ENCODE data around the gene EIPR1.
"Not testable (repeated sequence)": the region's sequence is repeated elsewhere in the genome, so short reads cannot be mapped to it uniquely, and the experiment has no call there.

EIPR1 gene

DNA sequence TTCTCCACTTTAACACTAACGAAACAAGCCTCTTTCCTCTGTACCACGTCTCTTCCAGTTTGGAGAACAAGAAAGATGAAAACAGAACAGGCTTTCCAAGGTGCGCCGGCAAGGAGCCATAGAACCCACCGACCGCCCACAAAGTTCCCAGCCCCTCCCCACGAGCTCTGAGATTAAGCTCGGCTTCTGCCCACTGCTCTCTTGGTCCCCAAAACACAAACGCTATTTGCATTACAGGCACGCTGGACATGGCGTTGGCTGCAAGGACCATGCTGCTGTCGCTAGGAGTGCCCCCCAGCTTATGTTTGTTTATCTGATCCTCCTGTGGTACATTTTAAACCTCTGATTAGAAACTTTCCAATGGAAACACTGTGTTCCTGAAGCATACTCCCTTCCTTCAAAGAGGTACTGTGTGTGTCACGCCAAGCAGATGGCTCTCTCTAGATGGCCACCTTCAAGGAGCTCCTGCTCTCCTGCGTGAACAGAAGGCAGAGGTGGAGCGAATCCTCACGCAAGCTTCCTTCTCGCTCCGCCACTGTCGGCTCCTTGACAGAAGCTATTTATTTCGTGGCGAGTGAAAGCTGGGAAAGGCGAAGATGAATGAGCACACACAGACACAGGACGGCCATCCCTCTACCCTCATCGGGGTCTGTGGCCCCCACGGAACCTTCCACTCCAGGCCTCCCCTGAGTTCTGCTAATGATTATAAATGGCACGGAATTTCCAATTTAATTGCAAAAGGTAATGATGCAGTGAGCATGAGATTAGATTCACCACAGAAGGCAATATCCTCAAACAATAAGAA lies 166.2 kb downstream of the EIPR1 start:
- no peak for DNase-seq (ENCODE audit: low read depth)

DNA sequence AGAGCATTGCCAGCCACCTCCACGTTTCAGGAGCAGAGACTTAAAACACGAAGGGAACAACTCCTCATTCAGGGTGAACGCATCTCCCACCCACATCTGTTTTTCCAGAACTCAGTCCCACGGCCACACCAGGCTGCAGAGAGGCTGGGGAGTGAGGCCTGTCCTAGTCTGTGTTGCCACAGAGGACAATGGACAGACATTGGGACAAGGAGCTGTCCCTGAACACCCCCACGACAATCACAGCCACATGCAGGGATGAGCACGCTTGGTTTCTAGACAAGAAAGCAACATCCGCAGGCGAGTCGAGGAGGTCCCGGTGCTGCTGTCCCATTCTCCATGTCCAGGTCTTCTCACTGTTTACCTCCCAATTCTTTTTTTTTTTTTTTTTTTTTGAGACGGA lies 167.4 kb downstream of the EIPR1 start:
- DNase-seq (ENCODE audit: low read depth) = no peak

DNA sequence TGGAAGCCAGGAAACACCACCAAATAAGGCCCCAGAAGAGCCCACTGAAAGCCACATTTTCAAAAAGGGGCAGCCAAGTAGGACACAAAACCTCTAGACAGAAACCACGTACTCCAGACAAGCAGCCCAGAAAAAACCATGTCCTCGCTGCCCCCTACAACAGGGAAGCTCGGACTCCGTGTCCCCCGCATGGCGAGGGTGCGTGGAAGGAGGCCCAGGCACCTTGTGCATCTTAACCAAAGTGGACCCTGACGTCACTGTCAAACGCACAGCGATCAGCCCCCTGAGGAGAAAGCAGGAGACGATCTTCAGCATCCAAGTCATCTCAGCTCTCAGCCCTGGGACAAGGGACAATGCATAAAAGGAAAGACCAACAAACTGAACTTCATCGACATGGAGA lies 168.4 kb downstream of the EIPR1 start:
- no peak for DNase-seq (ENCODE audit: low read depth)

DNA sequence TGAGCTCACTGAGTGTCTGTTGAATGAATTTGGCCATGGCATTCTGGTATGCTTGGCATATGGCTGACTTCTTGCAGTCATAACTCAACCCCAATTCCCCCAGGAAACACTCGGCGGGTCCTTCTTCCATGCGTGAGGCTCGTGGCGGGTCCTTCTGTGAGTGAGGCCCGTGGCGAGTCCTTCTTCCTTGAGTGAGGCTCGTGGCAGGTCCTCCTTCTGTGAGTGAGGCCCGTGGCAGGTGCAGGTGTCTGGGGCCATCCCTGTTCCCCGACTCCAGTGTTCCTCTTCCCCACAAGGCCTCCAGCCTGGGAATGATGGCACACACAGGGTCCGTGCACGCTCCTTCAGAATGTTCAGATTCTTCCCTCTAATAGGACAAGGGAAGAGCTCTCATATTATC lies 169.0 kb downstream of the EIPR1 start:
- DNase-seq (ENCODE audit: low read depth) = no peak

DNA sequence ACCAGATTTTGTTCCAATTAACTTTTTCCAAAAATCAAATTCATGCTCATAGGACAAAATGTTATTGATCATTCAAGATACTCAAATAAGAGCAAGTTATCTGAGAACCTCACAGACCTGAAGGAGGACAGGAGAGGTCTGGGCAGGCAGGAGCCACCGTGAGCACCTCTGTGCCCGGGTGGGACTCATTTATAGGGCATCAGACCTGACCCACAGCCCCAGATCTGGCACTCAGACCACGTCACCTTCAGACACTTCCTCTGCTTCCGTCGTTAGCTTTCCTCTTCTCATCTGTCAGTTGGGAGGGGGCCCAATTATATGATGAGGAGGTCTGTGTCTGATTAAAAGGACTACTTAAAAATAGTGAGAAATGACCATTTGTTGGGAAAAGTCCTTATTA lies 169.4 kb downstream of the EIPR1 start:
- DNase-seq (ENCODE audit: low read depth) = no peak

DNA sequence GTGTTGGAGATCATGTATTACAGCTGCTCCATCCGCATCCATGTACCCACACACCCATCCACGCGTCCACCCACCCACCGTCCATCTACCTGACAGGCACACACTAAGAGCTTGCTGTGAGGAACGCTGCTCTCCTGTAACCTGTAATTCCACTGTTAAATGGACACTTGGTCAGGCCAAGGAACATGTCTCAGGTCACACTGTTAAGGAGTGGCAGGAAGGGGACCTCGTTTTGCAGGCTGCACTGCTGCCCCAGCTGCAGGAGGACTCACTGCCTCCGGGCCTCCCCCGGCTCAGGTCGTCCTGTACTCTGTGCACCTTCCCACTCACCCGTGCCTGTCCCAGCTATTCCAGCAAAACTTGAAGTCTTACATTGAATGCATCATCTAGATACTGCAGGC lies 170.5 kb downstream of the EIPR1 start:
- no peak for DNase-seq (ENCODE audit: low read depth)

DNA sequence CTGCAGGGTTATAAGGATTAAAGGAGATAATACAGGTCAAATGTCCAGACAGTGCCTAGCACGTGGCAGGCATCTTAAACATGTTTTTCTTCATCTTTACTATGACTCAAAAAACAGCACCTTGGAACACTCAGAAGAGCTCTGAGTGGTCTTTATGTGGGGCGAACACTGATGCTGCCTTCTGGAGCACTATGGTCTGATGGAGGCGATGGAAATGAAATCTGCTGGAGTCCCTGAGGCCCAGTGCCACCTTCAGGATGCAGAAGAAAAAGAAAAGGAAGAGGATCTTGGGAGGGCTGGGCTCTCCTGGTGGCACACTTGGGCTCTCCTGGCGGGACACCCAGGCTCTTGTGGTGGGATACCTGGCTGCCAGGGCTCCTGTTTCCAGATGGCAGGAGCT lies 171.8 kb downstream of the EIPR1 start:
- no peak for DNase-seq (ENCODE audit: low read depth)

DNA sequence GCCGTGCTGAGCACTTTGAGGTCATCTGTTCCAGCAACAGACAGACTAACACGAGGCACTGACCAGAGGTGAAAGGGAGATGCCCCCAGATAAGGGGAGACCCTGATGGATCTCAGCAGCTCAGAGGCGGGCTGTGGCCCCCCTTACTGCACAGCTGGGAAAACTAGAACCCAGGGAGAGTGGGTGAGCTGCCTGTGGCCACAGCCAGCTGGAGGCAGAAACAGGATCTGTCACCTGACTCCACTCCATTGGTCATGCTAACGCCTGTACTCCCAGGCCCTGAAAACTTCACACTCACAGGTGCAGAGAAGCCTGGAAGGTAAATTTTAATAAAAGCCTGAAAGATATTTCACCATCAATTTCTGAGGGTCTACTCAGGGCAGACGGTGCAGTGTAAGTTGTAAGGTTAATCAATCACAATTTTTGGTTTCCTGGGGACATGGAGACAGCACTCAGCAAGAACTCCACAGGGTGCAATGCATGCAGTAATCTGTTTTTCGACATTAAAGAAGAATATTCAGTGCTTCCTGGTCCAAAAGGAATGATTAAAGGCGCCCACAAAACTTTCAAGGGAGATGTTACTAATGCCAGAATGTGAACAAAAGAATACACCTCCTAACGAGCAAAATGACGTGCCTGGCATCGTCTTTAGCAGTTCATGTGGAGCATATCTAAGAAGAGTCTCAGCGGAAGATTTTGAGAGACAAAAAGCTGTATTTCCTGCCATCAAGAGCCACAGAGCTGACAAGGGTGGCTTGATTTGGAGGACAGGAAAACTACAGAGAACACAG lies 173.4 kb downstream of the EIPR1 start:
- DNase-seq (ENCODE audit: low read depth) = no peak

GRCh38 chr2:3203497-3204019 lies 174.1 kb downstream of the EIPR1 start:
- DNase-seq (ENCODE audit: low read depth) = no peak

DNA sequence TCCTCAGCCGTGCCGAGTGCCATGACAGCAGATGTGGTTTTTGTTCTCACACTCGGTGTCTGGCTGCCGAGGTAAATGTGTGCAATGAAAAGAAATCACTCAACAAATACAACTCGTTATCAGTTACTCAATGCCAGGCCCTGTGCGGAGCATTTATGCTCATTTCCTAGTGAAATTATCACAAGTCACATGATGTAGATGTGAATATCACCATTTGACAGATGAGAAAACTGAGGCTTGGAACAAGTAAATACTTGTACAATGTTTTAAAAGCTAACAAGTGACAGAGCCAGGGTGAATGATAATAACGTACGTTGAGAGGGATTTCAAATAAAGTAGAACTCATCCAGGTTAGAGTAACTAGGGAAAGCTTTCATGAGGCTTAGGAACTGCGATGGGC lies 174.7 kb downstream of the EIPR1 start:
- DNase-seq (ENCODE audit: low read depth) = no peak

DNA sequence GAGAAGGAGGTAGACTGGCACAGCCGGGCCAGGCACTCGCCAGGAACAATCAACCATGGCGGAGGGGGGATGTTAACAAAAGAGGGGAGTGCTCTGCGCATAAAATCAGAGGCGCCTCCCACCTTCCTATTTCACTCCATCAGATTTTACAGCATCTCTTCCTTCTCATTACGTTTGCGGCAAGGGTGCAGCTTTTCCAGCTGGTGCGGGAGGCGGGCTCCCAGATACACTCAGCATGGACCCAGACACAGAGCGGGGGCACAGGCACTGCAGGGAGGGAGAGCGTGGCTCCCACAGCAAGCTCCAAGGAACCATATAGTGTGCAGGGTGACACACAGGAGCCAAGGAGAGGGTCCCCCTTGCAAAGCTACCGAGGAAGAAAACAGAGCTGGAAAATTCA lies 176.3 kb downstream of the EIPR1 start:
- DNase-seq (ENCODE audit: low read depth) = no peak

GRCh38 chr2:3200420-3200939 lies 177.1 kb downstream of the EIPR1 start:
- no peak for DNase-seq (ENCODE audit: low read depth)

GRCh38 chr2:3199627-3200345 lies 177.8 kb downstream of the EIPR1 start:
- DNase-seq (ENCODE audit: low read depth) = no peak

DNA sequence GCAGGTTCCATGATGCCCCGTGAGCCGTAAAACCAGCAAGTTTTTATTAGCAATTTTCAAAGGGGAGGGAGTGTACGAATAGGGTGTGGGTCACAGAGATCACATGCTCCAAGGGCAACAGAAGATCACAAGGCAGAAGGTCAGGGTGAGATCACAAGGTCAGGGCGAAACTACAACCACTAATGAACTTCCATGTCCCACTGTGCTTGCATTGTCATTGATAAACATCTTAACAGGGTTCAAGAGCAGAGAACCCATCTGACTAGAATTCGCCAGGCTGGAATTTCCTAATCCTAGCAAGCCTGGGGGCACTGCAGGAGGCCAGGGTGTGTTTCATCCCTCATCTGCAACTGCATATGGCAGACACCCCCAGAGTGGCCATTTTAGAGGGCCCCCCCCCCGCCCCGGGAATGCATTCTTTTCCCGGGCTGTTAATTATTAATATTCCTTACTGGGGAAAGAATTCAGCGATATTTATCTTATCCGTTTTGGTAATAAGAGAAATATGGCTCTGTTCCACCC lies 178.9 kb downstream of the EIPR1 start:
- DNase-seq (ENCODE audit: low read depth) = not testable (repeated sequence)

- DNase-seq (ENCODE audit: low read depth) = no peak
These were observed 179.5 kb downstream of the EIPR1 start for GRCh38 chr2:3198119-3198518.

DNA sequence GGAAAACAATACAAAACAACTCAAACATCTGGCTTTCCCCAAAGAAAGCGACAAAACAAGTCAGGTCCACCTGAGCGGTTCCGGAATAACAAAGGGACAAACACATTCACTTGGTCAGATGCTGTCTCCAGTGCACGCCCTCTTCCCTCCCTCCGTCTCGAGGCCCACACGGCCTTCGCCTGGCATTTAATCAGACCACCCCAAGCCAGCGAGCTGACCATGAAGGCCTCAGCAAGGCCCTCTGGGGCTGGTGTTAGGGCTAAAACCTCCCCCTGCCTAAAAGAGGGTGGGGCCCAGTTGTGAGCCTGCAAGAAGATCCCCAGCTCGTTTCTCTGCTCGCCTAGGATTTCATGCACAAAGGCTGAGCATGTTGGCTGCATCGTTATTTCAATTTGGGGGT lies 180.3 kb downstream of the EIPR1 start:
- no peak for DNase-seq (ENCODE audit: low read depth)

DNA sequence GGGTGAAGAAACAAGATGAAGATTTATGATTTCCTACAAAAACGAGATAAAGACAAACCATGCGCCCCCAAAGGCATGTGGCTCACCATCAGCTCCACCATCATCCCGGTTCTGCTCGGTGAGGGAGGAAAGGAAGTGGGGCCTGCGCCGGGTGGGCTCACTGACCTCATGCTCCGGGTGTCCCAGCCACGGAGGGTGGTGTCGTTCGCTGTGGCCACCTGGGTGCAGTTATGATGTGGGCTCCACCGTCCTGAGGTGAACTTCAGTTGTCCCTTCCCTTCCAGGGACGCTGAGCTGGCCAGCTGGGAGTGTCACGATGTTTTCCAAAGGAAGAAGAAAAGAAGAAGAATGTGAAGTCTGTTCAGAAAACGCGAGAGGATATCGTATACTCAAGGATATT lies 180.9 kb downstream of the EIPR1 start:
- no peak for DNase-seq (ENCODE audit: low read depth)

- DNase-seq (ENCODE audit: low read depth) = no peak
These were observed 181.8 kb downstream of the EIPR1 start for GRCh38 chr2:3195641-3196476.

- no peak for DNase-seq (ENCODE audit: low read depth)
These were observed 182.8 kb downstream of the EIPR1 start for GRCh38 chr2:3194828-3195227.

DNA sequence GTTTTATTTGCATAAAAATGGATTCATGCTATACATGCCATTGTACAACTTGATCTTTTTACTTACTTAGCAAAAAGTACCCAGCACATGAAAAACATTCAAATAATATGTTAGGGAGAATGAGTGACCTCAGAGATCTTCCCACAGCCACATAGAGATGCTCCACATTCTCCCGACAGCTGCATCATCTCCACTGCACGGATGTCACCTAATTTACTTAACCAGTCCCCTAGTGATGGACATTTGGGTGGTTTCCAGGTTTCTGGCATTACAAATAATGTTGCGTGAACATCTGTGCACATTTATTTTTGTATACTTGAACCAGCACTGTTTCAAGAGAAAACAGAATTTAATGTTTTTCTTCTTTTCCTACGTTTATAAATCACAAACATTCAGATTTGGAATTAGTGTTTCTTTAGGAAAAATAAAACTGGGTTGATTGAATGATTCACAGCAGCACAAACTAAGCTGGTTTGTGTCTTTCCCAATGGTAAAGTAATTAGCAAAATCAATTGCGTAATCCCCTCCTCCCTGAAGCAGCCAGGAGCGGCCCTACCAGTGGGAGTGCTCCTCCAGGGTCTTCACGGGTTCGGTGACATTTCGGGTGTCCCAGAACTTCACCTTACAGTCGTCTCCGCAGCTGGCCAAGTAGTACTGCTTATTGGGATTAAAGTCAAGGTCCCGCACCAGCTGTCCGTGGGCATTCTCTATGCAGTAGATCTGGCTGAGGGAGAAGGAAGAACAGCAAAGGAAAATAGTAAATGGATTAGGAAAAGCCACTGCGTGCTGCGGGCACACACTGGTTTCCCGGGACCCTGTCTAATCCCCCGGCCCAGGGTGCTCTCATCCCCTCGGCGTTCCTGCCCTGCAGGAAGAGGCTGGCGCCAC lies 183.9 kb downstream of the EIPR1 start:
- DNase-seq (ENCODE audit: low read depth) = no peak
